OCI-LY1 (cell line): ENCODE measurements around the gene TBX10.

Source experiments
- H2AFZ ChIP-seq: fragments of 200-600 bp; sonication (generic), shearing (Covaris generic); 2 replicates; pipeline ENCODE4 v1.6.0; 2014; ENCODE audit warnings: antibody characterized with exemption, mild to moderate bottlenecking, low read length
- H3F3A ChIP-seq: fragments of 200-600 bp; sonication (generic), shearing (Covaris generic); 2 replicates; pipeline ENCODE4 v1.6.0; 2014; ENCODE audit warnings: mild to moderate bottlenecking, antibody characterized with exemption, low read length, moderate library complexity; ENCODE audit not compliant: insufficient read depth
- H3K27ac ChIP-seq: fragments of 200-600 bp; sonication (generic); 2 replicates; pipeline ENCODE4 v1.5.1; 2014; ENCODE audit warnings: low read length, mixed run types, mild to moderate bottlenecking, low read depth; ENCODE audit not compliant: poor library complexity, severe bottlenecking
- H3K27me3 ChIP-seq: fragments of 200-600 bp; sonication (generic); 2 replicates; pipeline ENCODE4 v1.6.0; 2014; ENCODE audit warnings: antibody characterized with exemption, mild to moderate bottlenecking, low read length, moderate library complexity; ENCODE audit not compliant: insufficient read depth
- H3K36me3 ChIP-seq: fragments of 200-600 bp; sonication (generic); 2 replicates; pipeline ENCODE4 v1.6.1; 2014; ENCODE audit warnings: mild to moderate bottlenecking, antibody characterized with exemption, low read length, moderate library complexity, mixed read lengths; ENCODE audit not compliant: insufficient read depth
- H3K4me1 ChIP-seq: fragments of 200-600 bp; sonication (generic); 2 replicates; pipeline ENCODE4 v1.5.1; 2014; ENCODE audit warnings: mild to moderate bottlenecking, low read length, moderate library complexity; ENCODE audit not compliant: insufficient read depth, severe bottlenecking
- H3K4me2 ChIP-seq: fragments of 200-600 bp; sonication (generic), shearing (Covaris generic); 2 replicates; pipeline ENCODE4 v1.6.1; 2014; ENCODE audit warnings: low read length
- H3K4me3 ChIP-seq: fragments of 200-600 bp; sonication (generic); 2 replicates; pipeline ENCODE4 v1.5.1; 2014; ENCODE audit warnings: low read length, low read depth, mild to moderate bottlenecking, mixed read lengths; ENCODE audit not compliant: poor library complexity, severe bottlenecking
- H3K79me2 ChIP-seq: fragments of 200-600 bp; shearing (Covaris generic); 2 replicates; pipeline ENCODE4 v1.6.1; 2016; ENCODE audit warnings: mixed run types, low read length, mixed read lengths; ENCODE audit not compliant: insufficient read depth
- H3K9ac ChIP-seq: fragments of 200-600 bp; sonication (generic), shearing (Covaris generic); 2 replicates; pipeline ENCODE4 v1.6.1; 2014; ENCODE audit warnings: mild to moderate bottlenecking, low read length, mixed read lengths
- H3K9me2 ChIP-seq: fragments of 200-600 bp; sonication (generic), shearing (Covaris generic); 2 replicates; pipeline ENCODE4 v1.6.1; 2014; ENCODE audit warnings: low read depth, mild to moderate bottlenecking, low read length, mixed read lengths
- H3K9me3 ChIP-seq: fragments of 200-600 bp; shearing (Covaris generic); 2 replicates; pipeline ENCODE4 v1.6.1; 2014; ENCODE audit warnings: low read length, mixed read lengths
- H4K20me1 ChIP-seq: fragments of 200-600 bp; sonication (generic), shearing (Covaris generic); 2 replicates; pipeline ENCODE4 v1.6.0; 2016; ENCODE audit warnings: mild to moderate bottlenecking, low read length; ENCODE audit not compliant: insufficient read depth
- CTCF ChIP-seq: fragments of 200-600 bp; sonication (generic), shearing (Covaris generic); IDR thresholded peaks from 2 replicates; pipeline ENCODE4 v1.5.1; 2017; ENCODE audit warnings: mild to moderate bottlenecking, antibody characterized with exemption, low read length, moderate library complexity, mixed read lengths
- EZH2 ChIP-seq: fragments of 200-600 bp; sonication (generic), shearing (Covaris generic); IDR thresholded peaks from 2 replicates; pipeline ENCODE4 v1.8.0; 2017; ENCODE audit warnings: borderline replicate concordance, mixed run types, mild to moderate bottlenecking, antibody characterized with exemption, low read length, moderate library complexity, mixed read lengths

The TBX10 gene

GRCh38 chr11:67648796-67649613 is 9.4 kb upstream of the TBX10 start:
- Histone ChIP-seq H3K36me3 (no peaks in the 10 kb centered on the region; the same call in 1 of the 2 replicates), H3K9ac (peak overlapping the region; percentile 6; the same call in 1 of the 2 replicates), H3K4me2 (peak overlapping the region; percentile 73; the same call in 1 of the 2 replicates), H3K4me3 (no peak overlapping the region), H3K27me3 (no peaks in the 10 kb centered on the region), H3K79me2 (no peaks in the 10 kb centered on the region), H3K9me2 (no peaks in the 10 kb centered on the region), H4K20me1 (no peaks in the 10 kb centered on the region), H2AFZ (no peak overlapping the region), H3K4me1 (peaks cover 52% of the 10 kb centered on the region), H3F3A (no peaks in the 10 kb centered on the region), H3K27ac (peak overlapping the region; percentile 87), H3K9me3 (peaks cover 3% of the 10 kb centered on the region; the same call in 1 of the 2 replicates)
- no peak for TF ChIP-seq EZH2
- no peak for TF ChIP-seq CTCF

GRCh38 chr11:67648140-67648795 is 8.7 kb upstream of the TBX10 start:
- Histone ChIP-seq H3K27me3 (no peaks in the 10 kb centered on the region; the same call in 1 of the 2 replicates), H3K4me1 (peaks cover 52% of the 10 kb centered on the region), H3K4me3 (no peak overlapping the region), H3K27ac (peak overlapping the region; percentile 87), H4K20me1 (no peaks in the 10 kb centered on the region), H3K9me2 (no peaks in the 10 kb centered on the region), H3K4me2 (peak overlapping the region; percentile 23; the same call in 1 of the 2 replicates), H3K79me2 (no peaks in the 10 kb centered on the region), H3K9ac (peak overlapping the region; percentile 6; the same call in 1 of the 2 replicates), H3K9me3 (peaks cover 3% of the 10 kb centered on the region; the same call in 1 of the 2 replicates), H2AFZ (no peak overlapping the region), H3K36me3 (no peaks in the 10 kb centered on the region; the same call in 1 of the 2 replicates), H3F3A (no peaks in the 10 kb centered on the region)
- TF ChIP-seq CTCF (peak; percentile 87), EZH2 (no peak)

- Histone ChIP-seq H3K4me2 (peak overlapping the region; percentile 39; the same call in 1 of the 2 replicates), H3K9me2 (no peaks in the 10 kb centered on the region), H4K20me1 (no peaks in the 10 kb centered on the region), H3F3A (no peaks in the 10 kb centered on the region), H2AFZ (no peak overlapping the region), H3K79me2 (no peaks in the 10 kb centered on the region), H3K4me3 (no peak overlapping the region), H3K4me1 (peaks cover 52% of the 10 kb centered on the region), H3K9ac (no peak overlapping the region; the same call in 1 of the 2 replicates), H3K36me3 (no peaks in the 10 kb centered on the region; the same call in 1 of the 2 replicates), H3K9me3 (peaks cover 3% of the 10 kb centered on the region; the same call in 1 of the 2 replicates), H3K27ac (peak overlapping the region; percentile 87), H3K27me3 (peaks cover 4% of the 10 kb centered on the region; the same call in 1 of the 2 replicates)
- no peak for TF ChIP-seq EZH2
- no peak for TF ChIP-seq CTCF
Observed at GRCh38 chr11:67647471-67647870, 7.9 kb upstream of the TBX10 start.
